HFFc6 (cell line): Measurements from ENCODE around the gene TNS4. TPM values are rescaled to one million over a fixed set of nuclear protein-coding genes. Genes with fewer than 3 reads are reported as not detected.

Source experiments
- DNase-seq: peaks from one replicate; pipeline ENCODE4 v3.0.0-alpha.2; 2018
- H3K27ac Mint-ChIP-seq: 2 replicates; pipeline ENCODE4 v1.8.0; 2020; ENCODE audit warnings: mild to moderate bottlenecking, mixed read lengths
- H3K27me3 Mint-ChIP-seq: 2 replicates; pipeline ENCODE4 v1.8.0; 2021; ENCODE audit warnings: mild to moderate bottlenecking, moderate library complexity, mixed read lengths; ENCODE audit not compliant: insufficient read depth
- H3K36me3 Mint-ChIP-seq: 2 replicates; pipeline ENCODE4 v1.8.0; 2021; ENCODE audit warnings: low read depth, mixed read lengths
- H3K4me1 Mint-ChIP-seq: 2 replicates; pipeline ENCODE4 v1.8.0; 2020; ENCODE audit warnings: low read depth, mixed read lengths
- H3K4me3 Mint-ChIP-seq: 2 replicates; pipeline ENCODE4 v1.8.0; 2020; ENCODE audit warnings: mild to moderate bottlenecking, moderate library complexity, mixed read lengths
- H3K9me3 Mint-ChIP-seq: 2 replicates; pipeline ENCODE4 v1.8.0; 2020; ENCODE audit warnings: mild to moderate bottlenecking, mixed read lengths
- total RNA-seq, 6 experiments: library from RNA; stranded (reverse); fragmentation: NEBNext Ultra II Directional; extraction: Animal tissue kit (Norgen Biotek cat#: 25700); gene quantifications; 2 replicates in 1 of 6; 3 replicates in 5 of 6; pipeline ENCODE4 v1.2.3, GENCODE V29; 2021
- TF ChIP-seq, protein P1 (sequence below): fragments of 200-600 bp; sonication (generic); IDR thresholded peaks from 2 replicates; pipeline ENCODE4 v1.5.0; 2021; ENCODE audit warnings: antibody characterized with exemption, mild to moderate bottlenecking

The TNS4 gene
- total RNA-seq, 6 experiments from 2014 or later, result 0.17 TPM; not detected in 5

DNA sequence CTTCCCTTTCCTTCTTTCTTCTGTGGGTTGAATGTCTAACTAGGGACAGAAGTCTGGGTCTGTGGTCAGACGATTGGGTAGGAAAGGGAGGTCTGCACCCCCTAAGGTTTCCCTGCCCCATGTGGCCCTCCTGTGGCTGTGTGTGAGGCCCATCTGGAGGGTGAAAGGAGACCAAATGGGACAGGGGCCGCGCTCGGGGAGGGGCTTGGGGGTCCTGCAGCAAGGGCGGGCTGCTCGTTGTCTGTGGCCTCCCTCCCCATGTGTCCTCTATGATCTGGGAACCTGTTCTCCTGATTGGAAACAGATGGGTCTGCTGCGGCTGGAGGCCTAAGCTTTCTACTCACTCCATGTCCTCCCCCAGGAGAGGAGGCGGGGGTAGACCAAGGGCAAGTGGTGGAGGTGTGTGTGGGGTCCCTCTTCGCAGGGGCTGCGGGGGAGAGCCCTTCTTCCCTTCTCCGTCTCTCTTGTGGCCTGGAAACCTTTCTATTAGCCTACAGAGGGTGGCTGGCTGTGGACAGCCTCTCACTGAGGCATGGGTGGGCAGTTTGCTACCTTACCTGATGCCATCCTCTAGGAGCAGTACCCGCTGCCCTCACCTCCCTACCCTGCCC is 39.6 kb downstream of the TNS4 start:
- H3K27me3 Mint-ChIP-seq, result peaks cover 28% of the 10 kb centered on the region
- H3K36me3 Mint-ChIP-seq, result peaks cover 13% of the 10 kb centered on the region
- TF ChIP-seq, protein P1, sequence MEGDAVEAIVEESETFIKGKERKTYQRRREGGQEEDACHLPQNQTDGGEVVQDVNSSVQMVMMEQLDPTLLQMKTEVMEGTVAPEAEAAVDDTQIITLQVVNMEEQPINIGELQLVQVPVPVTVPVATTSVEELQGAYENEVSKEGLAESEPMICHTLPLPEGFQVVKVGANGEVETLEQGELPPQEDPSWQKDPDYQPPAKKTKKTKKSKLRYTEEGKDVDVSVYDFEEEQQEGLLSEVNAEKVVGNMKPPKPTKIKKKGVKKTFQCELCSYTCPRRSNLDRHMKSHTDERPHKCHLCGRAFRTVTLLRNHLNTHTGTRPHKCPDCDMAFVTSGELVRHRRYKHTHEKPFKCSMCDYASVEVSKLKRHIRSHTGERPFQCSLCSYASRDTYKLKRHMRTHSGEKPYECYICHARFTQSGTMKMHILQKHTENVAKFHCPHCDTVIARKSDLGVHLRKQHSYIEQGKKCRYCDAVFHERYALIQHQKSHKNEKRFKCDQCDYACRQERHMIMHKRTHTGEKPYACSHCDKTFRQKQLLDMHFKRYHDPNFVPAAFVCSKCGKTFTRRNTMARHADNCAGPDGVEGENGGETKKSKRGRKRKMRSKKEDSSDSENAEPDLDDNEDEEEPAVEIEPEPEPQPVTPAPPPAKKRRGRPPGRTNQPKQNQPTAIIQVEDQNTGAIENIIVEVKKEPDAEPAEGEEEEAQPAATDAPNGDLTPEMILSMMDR, result no peak
- 0 out of 2 replicates have a peak, but pooled peaks cover 4% of the 10 kb centered on the region for H3K9me3 Mint-ChIP-seq
- H3K4me1 Mint-ChIP-seq, result peaks cover 55% of the 10 kb centered on the region
- no peak overlapping the region; the same call in 1 of the 2 replicates for H3K4me3 Mint-ChIP-seq
- DNase-seq, result no peak
- H3K27ac Mint-ChIP-seq, result peak overlapping the region; percentile 33

DNA sequence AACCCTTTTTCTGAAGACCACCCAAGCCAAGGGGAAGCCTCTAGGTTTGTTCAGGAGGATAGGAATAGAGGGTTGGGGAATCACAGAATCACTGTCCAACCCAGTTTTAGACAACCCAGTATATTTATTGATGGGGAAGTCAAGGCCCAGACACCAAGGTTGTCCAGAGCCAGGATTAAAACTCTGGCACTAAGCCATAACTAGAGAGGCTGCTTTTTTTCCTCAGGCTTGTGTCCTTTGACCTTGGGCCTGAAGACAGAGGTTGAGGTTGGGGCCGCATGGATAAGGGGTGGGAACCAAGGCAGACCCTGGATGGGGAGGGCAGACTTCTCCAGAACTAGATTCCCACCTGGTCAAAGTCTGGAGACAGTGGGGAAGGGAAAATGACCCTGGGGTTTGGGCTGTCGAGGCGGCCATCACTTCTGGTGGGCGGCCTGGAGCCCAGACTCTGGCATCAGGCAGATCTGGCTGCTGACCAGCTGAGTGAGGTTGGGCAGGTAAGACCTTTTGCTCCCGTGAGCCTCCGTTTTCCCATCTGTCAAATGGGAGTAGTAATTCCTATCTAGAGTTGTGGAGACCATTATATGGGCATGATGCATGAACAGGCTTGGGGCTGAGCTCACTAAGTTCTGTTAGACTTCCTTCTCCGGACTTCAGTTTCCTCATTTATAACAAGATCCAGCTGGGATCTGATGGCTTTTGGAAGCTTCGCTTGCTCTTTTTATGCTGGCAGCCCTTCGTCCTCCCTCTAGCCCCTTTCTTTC is 40.3 kb downstream of the TNS4 start:
- TF ChIP-seq, protein P1, result no peak
- no peak for DNase-seq
- peak overlapping the region; percentile 33 for H3K27ac Mint-ChIP-seq
- H3K9me3 Mint-ChIP-seq, result 0 out of 2 replicates have a peak, but pooled peaks cover 4% of the 10 kb centered on the region
- peak overlapping the region; percentile 7 for H3K4me3 Mint-ChIP-seq
- H3K27me3 Mint-ChIP-seq, result peaks cover 24% of the 10 kb centered on the region
- peaks cover 61% of the 10 kb centered on the region for H3K4me1 Mint-ChIP-seq
- H3K36me3 Mint-ChIP-seq, result peaks cover 17% of the 10 kb centered on the region

DNA sequence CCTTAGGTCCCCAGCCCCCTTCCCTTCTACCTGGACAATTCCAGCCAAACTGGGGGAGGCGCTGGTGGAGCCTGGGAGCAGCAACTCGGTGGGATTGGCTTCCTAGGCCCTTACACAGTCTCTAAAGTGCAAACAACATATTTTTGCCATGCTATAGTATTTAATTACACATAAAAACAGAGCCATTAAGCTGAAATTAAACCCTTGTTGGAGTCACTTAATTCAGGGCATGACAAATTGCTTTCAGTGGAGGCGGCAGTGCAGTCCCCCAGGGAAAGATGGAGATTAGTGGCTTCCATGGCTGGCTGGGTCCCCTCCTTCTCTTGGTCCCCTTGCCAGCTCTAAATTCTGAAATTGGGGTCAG is 40.8 kb downstream of the TNS4 start:
- Mint-ChIP-seq H3K4me3 (peak overlapping the region; percentile 7; the same call in 1 of the 2 replicates), H3K27me3 (peaks cover 20% of the 10 kb centered on the region), H3K27ac (no peak overlapping the region), H3K4me1 (peaks cover 67% of the 10 kb centered on the region), H3K36me3 (peaks cover 22% of the 10 kb centered on the region), H3K9me3 (0 out of 2 replicates have a peak, but pooled peaks cover 4% of the 10 kb centered on the region)
- no peak for DNase-seq
- TF ChIP-seq, protein P1, result no peak

DNA sequence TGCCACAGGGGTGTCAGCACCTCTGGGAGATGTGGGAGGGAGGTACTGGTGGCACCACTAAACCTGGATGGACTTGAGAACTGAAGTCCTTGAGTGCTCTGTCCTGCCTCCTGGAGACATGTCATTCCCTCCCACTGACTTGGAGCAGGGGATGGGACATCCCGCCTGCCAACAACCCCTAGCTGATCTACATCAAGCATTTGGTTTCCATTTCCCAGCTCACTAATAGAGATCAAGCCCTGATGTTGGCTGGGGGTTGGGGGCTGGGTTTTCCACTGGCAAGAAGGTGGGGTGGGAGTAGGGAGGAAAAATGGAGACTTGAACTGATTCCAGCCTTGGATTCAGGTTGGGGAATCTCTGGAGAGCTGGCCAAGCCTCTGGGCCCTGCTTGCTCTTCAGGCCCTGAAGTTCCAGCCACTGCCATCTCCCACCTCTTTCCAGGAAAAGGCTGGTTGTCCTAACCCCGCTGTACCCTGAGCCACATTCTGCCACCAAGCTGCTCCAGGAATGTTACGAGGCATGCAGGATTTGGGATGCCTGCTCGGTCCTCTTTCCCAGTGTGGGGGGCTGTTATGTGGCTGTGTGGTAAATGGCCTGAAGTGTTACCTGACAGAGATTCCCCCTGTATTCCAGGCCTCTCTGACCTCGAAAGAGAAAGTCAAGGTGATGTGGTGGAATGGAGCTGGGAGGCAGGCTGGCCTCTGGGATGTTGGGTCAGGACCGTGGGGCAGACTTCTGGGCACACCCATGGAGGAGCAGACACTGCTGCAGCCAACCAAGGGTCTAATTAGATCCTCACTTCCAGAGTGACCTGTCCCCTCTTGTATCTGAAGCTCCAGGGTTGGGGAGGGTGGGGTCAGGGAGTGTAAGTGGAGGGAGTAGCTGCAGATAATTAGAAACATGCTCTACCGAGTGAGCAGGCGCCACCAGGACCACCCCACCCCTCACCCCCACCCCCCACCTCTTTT is 41.5 kb downstream of the TNS4 start:
- Mint-ChIP-seq H3K9me3 (0 out of 2 replicates have a peak, but pooled peaks cover 4% of the 10 kb centered on the region), H3K36me3 (peaks cover 28% of the 10 kb centered on the region), H3K27ac (peak overlapping the region; percentile 45), H3K4me3 (no peak overlapping the region), H3K27me3 (peaks cover 17% of the 10 kb centered on the region), H3K4me1 (peaks cover 69% of the 10 kb centered on the region)
- no peak for DNase-seq
- TF ChIP-seq, protein P1, result no peak

DNA sequence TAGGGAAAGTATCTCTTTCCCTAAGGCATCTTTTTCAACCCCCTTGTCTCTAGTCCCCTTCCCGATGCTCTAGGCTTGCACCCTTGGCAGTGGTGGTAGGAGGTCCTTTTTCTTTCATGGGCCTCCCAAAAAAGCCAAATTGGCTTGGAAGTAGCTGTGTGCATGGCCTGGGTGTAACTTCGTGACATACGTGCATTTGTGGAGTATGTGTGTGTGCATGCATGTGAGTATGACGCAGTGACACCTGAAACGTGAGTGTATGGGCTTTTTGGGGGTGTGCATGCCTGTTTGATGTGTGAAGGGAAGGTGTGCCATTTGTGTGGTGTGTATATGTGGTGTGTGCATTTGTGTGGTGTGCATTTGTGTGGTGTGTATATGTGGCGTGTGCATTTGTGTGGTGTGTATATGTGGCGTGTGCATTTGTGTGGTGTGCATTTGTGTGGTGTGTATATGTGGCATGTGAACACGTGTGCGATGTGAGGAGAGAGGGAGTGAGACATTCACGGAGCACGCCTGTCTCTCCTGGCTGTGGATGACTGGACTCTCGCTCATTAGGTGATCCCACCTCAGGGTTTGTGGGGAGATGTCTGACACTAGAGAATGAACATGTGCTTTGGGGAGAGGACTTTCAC is 42.5 kb downstream of the TNS4 start:
- no peak for DNase-seq
- TF ChIP-seq, protein P1, result no peak
- Mint-ChIP-seq H3K4me1 (peaks cover 77% of the 10 kb centered on the region), H3K36me3 (peaks cover 34% of the 10 kb centered on the region), H3K4me3 (peak overlapping the region; percentile 2), H3K9me3 (0 out of 2 replicates have a peak, but pooled peaks cover under 1% of the 10 kb centered on the region), H3K27ac (peak overlapping the region; percentile 87), H3K27me3 (peaks cover 10% of the 10 kb centered on the region; the same call in 1 of the 2 replicates)
